A549 (cell line): ENCODE measurements around the gene SYTL1. TPM values are rescaled to one million over a fixed set of nuclear protein-coding genes. Genes with fewer than 3 reads are reported as not detected.
A peak's percentile ranks its signal among the peaks of the same experiment; 100 is the strongest.

ENCODE experiments used
- ATAC-seq, 2 experiments: fragments of 200-7000 bp in 1 of 2; fragments of >200 bp in 1 of 2; cut with Nextera tagmentation in 1 of 2; cut with Tn5 transposase in 1 of 2; 3 replicates each; pipeline versions ENCODE4 v1.8.0 to v1.9.1; 2018 to 2020; ENCODE audit warnings: mild to moderate bottlenecking in 1 of 2, moderate library complexity in 1 of 2
- CTCF ChIA-PET: fragments of 300-600 bp; sonication (Branson Sonifier 250); formaldehyde crosslinking; extraction: SDS; loops from one replicate; lab custom pipeline; 2021; ENCODE audit warnings: antibody characterized with exemption, inconsistent platforms; lab: Yijun Ruan, JAX
- POLR2A ChIA-PET: fragments of 350-600 bp; formaldehyde crosslinking; extraction: SDS; loops from one replicate; lab custom pipeline; 2021; ENCODE audit warnings: antibody characterized with exemption, inconsistent platforms; lab: Yijun Ruan, JAX
- DNase-seq, 2 experiments: peaks; one replicate each; pipeline versions ENCODE4 v3.0.0 to v3.0.0-alpha.2; 2011 to 2016; ENCODE audit warnings: low read depth in 1 of 2, low spot score in 1 of 2
- FAIRE-seq: peaks from 2 replicates; lab custom pipeline; 2011; peaks lifted over from hg19 to GRCh38; lab: Jason Lieb, UNC
- H3K27ac ChIP-seq, 2 experiments: fragments of >200 bp; sonication (Bioruptor Twin); formaldehyde crosslinking; 3 replicates each; pipeline ENCODE4 v1.5.1; 2016 to 2017
- H3K4me1 ChIP-seq: fragments of >200 bp; sonication (Bioruptor Twin); formaldehyde crosslinking; 3 replicates; pipeline ENCODE4 v1.6.1; 2016
- H3K4me2 ChIP-seq: fragments of >200 bp; sonication (Bioruptor Twin); formaldehyde crosslinking; 3 replicates; pipeline ENCODE4 v1.6.1; 2016
- H3K4me3 ChIP-seq: fragments of >200 bp; sonication (Bioruptor Twin); formaldehyde crosslinking; 3 replicates; pipeline ENCODE4 v1.5.1; 2016
- H3K9me3 ChIP-seq: fragments of >200 bp; sonication (Bioruptor Twin); formaldehyde crosslinking; 3 replicates; pipeline ENCODE4 v1.6.1; 2016
- CBX2 ChIP-seq: fragments of 200-600 bp; sonication (generic); IDR thresholded peaks from 2 replicates; pipeline ENCODE4 v1.6.1; 2016; ENCODE audit warnings: low read depth, mild to moderate bottlenecking, borderline replicate concordance
- CBX8 ChIP-seq: fragments of 200-600 bp; sonication (generic); IDR thresholded peaks from 2 replicates; pipeline ENCODE4 v1.6.1; 2016
- CEBPB ChIP-seq, 2 experiments: fragments of >200 bp in 1 of 2; sonication (Bioruptor Twin) in 1 of 2; formaldehyde crosslinking in 1 of 2; IDR thresholded peaks; 2 replicates each; pipeline ENCODE4 v1.6.1; 2012 to 2016
- CHD4 ChIP-seq: fragments of 200-600 bp; sonication (generic); IDR thresholded peaks from 2 replicates; pipeline ENCODE4 v1.6.1; 2016; ENCODE audit warnings: antibody characterized with exemption, mild to moderate bottlenecking, borderline replicate concordance
- EHMT2 ChIP-seq: fragments of 200-600 bp; sonication (generic); IDR thresholded peaks from 2 replicates; pipeline ENCODE4 v1.6.1; 2016; ENCODE audit warnings: antibody characterized with exemption, low read depth, mild to moderate bottlenecking, moderate library complexity
- FOXS1 ChIP-seq: fragments of 250-450 bp; sonication (Bioruptor Pico); IDR thresholded peaks from 2 replicates; pipeline ENCODE4 v1.5.0; 2020; ENCODE audit warnings: mild to moderate bottlenecking, moderate library complexity
- HDAC2 ChIP-seq: fragments of 200-600 bp; sonication (generic); IDR thresholded peaks from 2 replicates; pipeline ENCODE4 v1.6.1; 2016
- HES2 ChIP-seq: fragments of >200 bp; sonication (Bioruptor Twin); formaldehyde crosslinking; IDR thresholded peaks from 2 replicates; pipeline ENCODE4 v1.6.1; 2016
- HOXB13 ChIP-seq: fragments of 250-450 bp; sonication (Bioruptor Pico); IDR thresholded peaks from 2 replicates; pipeline ENCODE4 v1.5.0; 2020; ENCODE audit warnings: low read depth, mild to moderate bottlenecking, moderate library complexity
- HOXB5 ChIP-seq: fragments of 250-450 bp; sonication (Bioruptor Pico); IDR thresholded peaks from 2 replicates; pipeline ENCODE4 v1.5.0; 2020; ENCODE audit warnings: mild to moderate bottlenecking, moderate library complexity
- KDM5A ChIP-seq: fragments of 200-600 bp; sonication (generic); IDR thresholded peaks from 2 replicates; pipeline ENCODE4 v1.6.1; 2016; ENCODE audit warnings: antibody characterized with exemption, mild to moderate bottlenecking
- MAFK ChIP-seq: fragments of 450-650 bp; IDR thresholded peaks from 2 replicates; pipeline ENCODE4 v1.6.1; 2014; ENCODE audit not compliant: partially characterized antibody
- MAX ChIP-seq: IDR thresholded peaks from 2 replicates; pipeline ENCODE4 v1.6.1; 2012
- MAZ ChIP-seq: fragments of 150-350 bp; IDR thresholded peaks from 2 replicates; pipeline ENCODE4 v1.6.1; 2014; ENCODE audit warnings: antibody characterized with exemption, low read depth, low read length, borderline replicate concordance
- NR3C1 ChIP-seq: fragments of >200 bp; sonication (Bioruptor Twin); formaldehyde crosslinking; IDR thresholded peaks from 3 replicates; pipeline ENCODE4 v1.6.1; 2017
- PBX3 ChIP-seq: IDR thresholded peaks from 2 replicates; pipeline ENCODE4 v1.6.1; 2012
- POLR2A ChIP-seq: IDR thresholded peaks from 2 replicates; pipeline ENCODE4 v1.6.1; 2012; ENCODE audit warnings: mild to moderate bottlenecking, low read length
- RARB ChIP-seq: fragments of 250-450 bp; sonication (Bioruptor Pico); IDR thresholded peaks from 2 replicates; pipeline ENCODE4 v1.8.0; 2021; ENCODE audit warnings: mild to moderate bottlenecking, moderate library complexity
- ZFP36 ChIP-seq: fragments of 450-650 bp; IDR thresholded peaks from 2 replicates; pipeline ENCODE4 v1.6.1; 2014; ENCODE audit warnings: borderline replicate concordance; ENCODE audit not compliant: partially characterized antibody
- WGBS: methylation state at CpG from one replicate; pipeline ENCODE4 v1.1.6; 2017; ENCODE audit errors: missing lambda C conversion rate; 5-methylcytosine and 5-hydroxymethylcytosine counted together
- polyA plus RNA-seq, 4 experiments: library from polyadenylated mRNA; depleted of rRNA in 3 of 4; stranded (reverse); fragments of >200 nt; fragmentation: RNase III in 1 of 4; extraction: RNeasy Plus Mini Kit Qiagen cat#74134 plus additional on column Dnase treatment in 1 of 4; gene quantifications; 2 replicates in 3 of 4; 3 replicates in 1 of 4; pipeline ENCODE4 v1.2.3, GENCODE V29; 2011 to 2017
- TF ChIP-seq, protein P1 (sequence below): fragments of >200 bp; sonication (Bioruptor Twin); formaldehyde crosslinking; IDR thresholded peaks from 3 replicates; pipeline ENCODE4 v1.5.1; 2016

Gene SYTL1
- polyA plus RNA-seq, 2 of the 4 experiments (the other 2 are of a cell fraction): 0.76 to 0.80 TPM

DNA sequence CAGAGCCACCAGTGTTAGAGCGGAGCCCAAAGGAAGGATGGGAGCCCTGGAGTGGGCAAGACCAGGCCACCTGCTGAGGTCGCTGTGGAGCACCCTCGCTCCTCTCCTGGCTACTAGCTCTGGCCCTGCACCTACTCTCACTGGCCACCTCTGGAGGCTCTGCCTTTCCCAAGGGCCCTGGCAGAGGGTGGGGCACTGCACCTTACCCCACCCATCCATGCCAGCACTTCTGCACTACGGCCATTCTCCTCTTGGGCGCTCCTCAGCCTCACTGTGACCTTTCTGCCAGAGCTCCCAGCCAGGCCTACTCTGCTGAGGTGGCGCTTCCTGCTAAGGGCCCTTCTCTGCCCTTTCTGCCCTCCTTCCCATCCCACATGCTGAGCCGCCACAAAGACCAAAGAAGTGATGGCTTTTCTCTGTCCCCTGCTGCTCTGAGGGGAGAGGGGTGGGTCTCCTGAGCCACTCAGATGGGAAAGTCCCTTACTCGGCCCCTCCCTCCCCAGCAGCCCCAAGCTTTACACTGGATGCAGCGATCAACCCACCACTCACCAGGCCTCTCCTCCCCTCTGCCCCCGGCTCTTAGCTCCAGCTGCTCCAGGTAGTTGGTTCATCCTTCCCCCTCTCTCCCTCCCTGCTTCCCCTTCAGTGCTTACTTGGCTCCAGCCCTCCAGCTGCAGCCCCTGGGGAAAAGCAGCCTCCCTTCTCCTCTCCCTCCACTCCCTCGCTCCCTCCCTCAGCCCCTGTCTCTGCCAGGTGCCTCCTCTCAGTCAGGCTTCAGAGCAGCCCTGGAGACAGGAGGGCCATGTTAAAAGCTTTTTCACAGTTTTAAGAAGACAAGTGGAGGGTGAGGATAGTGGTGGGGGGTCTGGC is 34.7 kb upstream of the SYTL1 start:
- TF ChIP-seq MAFK: peak; percentile 48
- no peak for TF ChIP-seq MAZ
- TF ChIP-seq HDAC2: no peak
- TF ChIP-seq PBX3: no peak
- 75% methylated on average over 10 of the region's 11 CpGs for WGBS
- ChIA-PET POLR2A (no interaction called here), CTCF (interaction anchor here (0.7 to 3.0 kb wide), 10 partner anchors 10 to 301 kb away, joined by 3 to 15 read pairs (median 4); partner anchors contain the start of gene CD164L2)
- ATAC-seq (peak; percentile 72 to 92; a peak in 5 of 6 replicates), FAIRE-seq (no peak), DNase-seq (peak in 1 of 2 experiments; percentile 33)
- no peaks in the 10 kb centered on the region for H3K9me3 ChIP-seq
- H3K27ac ChIP-seq: no peak overlapping the region
- no peak overlapping the region for H3K4me3 ChIP-seq
- no peak overlapping the region for H3K4me2 ChIP-seq
- no peaks in the 10 kb centered on the region for H3K4me1 ChIP-seq

GRCh38 chr1:27307874-27308598 is 33.8 kb upstream of the SYTL1 start:
- no peak for FAIRE-seq
- 94% methylated on average over 6 of the region's 6 CpGs for WGBS
- H3K4me3 ChIP-seq: no peak overlapping the region
- CTCF ChIA-PET: interaction anchor here (1.2 to 9.9 kb wide), 10 partner anchors 9 to 249 kb away, joined by 3 to 89 read pairs (median 6); partner anchors contain the start of gene CD164L2
- no peak for TF ChIP-seq MAFK
- TF ChIP-seq HES2: no peak
- TF ChIP-seq, protein P1, sequence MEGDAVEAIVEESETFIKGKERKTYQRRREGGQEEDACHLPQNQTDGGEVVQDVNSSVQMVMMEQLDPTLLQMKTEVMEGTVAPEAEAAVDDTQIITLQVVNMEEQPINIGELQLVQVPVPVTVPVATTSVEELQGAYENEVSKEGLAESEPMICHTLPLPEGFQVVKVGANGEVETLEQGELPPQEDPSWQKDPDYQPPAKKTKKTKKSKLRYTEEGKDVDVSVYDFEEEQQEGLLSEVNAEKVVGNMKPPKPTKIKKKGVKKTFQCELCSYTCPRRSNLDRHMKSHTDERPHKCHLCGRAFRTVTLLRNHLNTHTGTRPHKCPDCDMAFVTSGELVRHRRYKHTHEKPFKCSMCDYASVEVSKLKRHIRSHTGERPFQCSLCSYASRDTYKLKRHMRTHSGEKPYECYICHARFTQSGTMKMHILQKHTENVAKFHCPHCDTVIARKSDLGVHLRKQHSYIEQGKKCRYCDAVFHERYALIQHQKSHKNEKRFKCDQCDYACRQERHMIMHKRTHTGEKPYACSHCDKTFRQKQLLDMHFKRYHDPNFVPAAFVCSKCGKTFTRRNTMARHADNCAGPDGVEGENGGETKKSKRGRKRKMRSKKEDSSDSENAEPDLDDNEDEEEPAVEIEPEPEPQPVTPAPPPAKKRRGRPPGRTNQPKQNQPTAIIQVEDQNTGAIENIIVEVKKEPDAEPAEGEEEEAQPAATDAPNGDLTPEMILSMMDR: no peak
- no peak for TF ChIP-seq EHMT2
- no peak for TF ChIP-seq KDM5A
- TF ChIP-seq NR3C1: no peak
- no peak for TF ChIP-seq MAZ
- TF ChIP-seq HOXB5: no peak
- TF ChIP-seq RARB: no peak
- TF ChIP-seq HOXB13: no peak
- TF ChIP-seq CBX8: no peak
- no peak for TF ChIP-seq MAX
- no peak for TF ChIP-seq FOXS1 (CRISPR knock-in tag)
- no peaks in the 10 kb centered on the region for H3K4me1 ChIP-seq
- no peak overlapping the region for H3K27ac ChIP-seq
- DNase-seq: no peak
- H3K4me2 ChIP-seq: no peak overlapping the region
- no peaks in the 10 kb centered on the region for H3K9me3 ChIP-seq
- POLR2A ChIA-PET: no interaction called here
- ATAC-seq: no peak; a peak in 1 of 6 replicates

DNA sequence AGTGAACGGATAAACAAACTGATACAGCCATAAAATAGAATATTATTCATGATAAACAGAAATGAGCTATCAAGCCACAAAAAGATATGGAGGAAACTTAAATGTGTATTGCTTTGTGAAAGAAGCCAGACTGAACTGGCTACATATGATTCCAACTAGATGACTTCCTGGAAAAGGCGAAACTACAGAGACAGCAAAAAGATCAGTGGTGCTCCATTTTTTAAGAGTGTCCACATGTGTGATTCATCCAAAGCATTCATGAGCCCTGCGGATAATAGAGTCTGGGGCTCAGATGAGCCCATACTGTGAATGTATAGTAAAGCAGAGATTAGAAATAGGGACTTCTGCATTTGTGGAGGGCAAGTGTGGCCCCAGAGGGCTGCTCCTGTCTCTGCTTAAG is 27.7 kb upstream of the SYTL1 start:
- no peak overlapping the region for H3K4me3 ChIP-seq
- WGBS: 91% methylated on average over 3 of the region's 3 CpGs
- no peaks in the 10 kb centered on the region for H3K4me1 ChIP-seq
- H3K9me3 ChIP-seq: no peaks in the 10 kb centered on the region
- FAIRE-seq: no peak
- no peak overlapping the region for H3K27ac ChIP-seq
- POLR2A ChIA-PET: no interaction called here
- CTCF ChIA-PET: interaction anchor here (0.7 to 9.9 kb wide), 2 partner anchors 15 to 18 kb away, joined by 5 to 89 read pairs; no protein-coding TSS in a partner anchor
- no peak for DNase-seq
- ATAC-seq: no peak
- TF ChIP-seq HES2: no peak
- TF ChIP-seq ZFP36: no peak
- TF ChIP-seq PBX3: no peak
- TF ChIP-seq, protein P1: no peak
- TF ChIP-seq MAX: no peak
- no peak for TF ChIP-seq CHD4
- TF ChIP-seq CEBPB (IDR thresholded peaks at IDR 0.05): no peak
- TF ChIP-seq CBX2: no peak
- TF ChIP-seq POLR2A: no peak
- TF ChIP-seq FOXS1 (CRISPR knock-in tag): no peak
- TF ChIP-seq MAZ: no peak
- H3K4me2 ChIP-seq: no peak overlapping the region
